MCF 10A (cell line): Measurements from ENCODE around the gene AKAP13. TPM values are rescaled to one million over a fixed set of nuclear protein-coding genes. Genes with fewer than 3 reads are reported as not detected.

ENCODE experiments used
- BruUV-seq: library from RNA; stranded (reverse); fragments of 400-500 nt; replicated peaks from 2 replicates; lab custom pipeline; 2021; lab: Mats Ljungman, UMichigan
- CTCF ChIA-PET: fragments of 300-600 bp; sonication (Branson Sonifier 250); formaldehyde crosslinking; extraction: SDS; loops from one replicate; lab custom pipeline; 2021; ENCODE audit warnings: antibody characterized with exemption, inconsistent platforms; lab: Yijun Ruan, JAX
- POLR2A ChIA-PET: fragments of 300-600, 350-650 bp; sonication (Branson Sonifier 250); formaldehyde crosslinking; extraction: SDS; loops from one replicate; lab custom pipeline; 2020; ENCODE audit warnings: antibody characterized with exemption, inconsistent platforms; lab: Yijun Ruan, JAX
- DNase-seq: peaks from one replicate; pipeline ENCODE4 v3.0.0-alpha.2; 2018; ENCODE audit not compliant: unreplicated experiment
- H3K27ac Mint-ChIP-seq: one replicate; pipeline ENCODE4 v1.8.0; 2022; ENCODE audit warnings: mild to moderate bottlenecking, low read depth, mixed read lengths; ENCODE audit not compliant: unreplicated experiment
- H3K27me3 Mint-ChIP-seq: one replicate; pipeline ENCODE4 v1.8.0; 2022; ENCODE audit warnings: mixed read lengths; ENCODE audit not compliant: insufficient read depth, unreplicated experiment
- H3K36me3 Mint-ChIP-seq: one replicate; pipeline ENCODE4 v1.8.0; 2022; ENCODE audit warnings: mild to moderate bottlenecking, moderate library complexity, mixed read lengths; ENCODE audit not compliant: insufficient read depth, unreplicated experiment
- H3K4me1 Mint-ChIP-seq: one replicate; pipeline ENCODE4 v1.8.0; 2022; ENCODE audit warnings: mixed read lengths; ENCODE audit not compliant: insufficient read depth, unreplicated experiment
- H3K4me3 Mint-ChIP-seq: one replicate; pipeline ENCODE4 v1.8.0; 2022; ENCODE audit warnings: mild to moderate bottlenecking, moderate library complexity, mixed read lengths; ENCODE audit not compliant: unreplicated experiment
- H3K9me3 Mint-ChIP-seq: one replicate; pipeline ENCODE4 v1.8.0; 2022; ENCODE audit warnings: mixed read lengths; ENCODE audit not compliant: unreplicated experiment
- CTCF ChIP-seq: fragments of 200-600 bp; IDR thresholded peaks from one replicate; pipeline ENCODE4 v1.8.0; 2022; ENCODE audit warnings: antibody characterized with exemption, mild to moderate bottlenecking; ENCODE audit not compliant: unreplicated experiment
- intact Hi-C: fragments of 100-400 bp; cut with micrococcal nuclease; formaldehyde crosslinking; loops from 2 replicates; pipeline ENCODE4 v1.14.1; 2022
- total RNA-seq: library from RNA; stranded (reverse); gene quantifications from 2 replicates; pipeline ENCODE4 v1.2.3, GENCODE V29; 2022

Gene AKAP13
- total RNA-seq, 1 experiment from 2014 or later, result 65.7 TPM

- BruUV-seq, result no TSS peak
- DNase-seq, result no peak
- ChIA-PET POLR2A (no interaction called here), CTCF (interaction anchor here (0.7 kb wide), 2 partner anchors 19 to 20 kb away, joined by 3 read pairs; no protein-coding TSS in a partner anchor)
- intact Hi-C loops, result no loop called here
- H3K4me3 Mint-ChIP-seq, result no peak overlapping the region
- no peak for TF ChIP-seq CTCF
- H3K9me3 Mint-ChIP-seq, result no peaks in the 10 kb centered on the region
- H3K36me3 Mint-ChIP-seq, result no peaks in the 10 kb centered on the region
- H3K27ac Mint-ChIP-seq, result no peak overlapping the region
- H3K27me3 Mint-ChIP-seq, result no peaks in the 10 kb centered on the region
- H3K4me1 Mint-ChIP-seq, result peaks cover 15% of the 10 kb centered on the region
These were observed 400.0 kb downstream of the AKAP13 start for GRCh38 chr15:85780225-85780985.

DNA sequence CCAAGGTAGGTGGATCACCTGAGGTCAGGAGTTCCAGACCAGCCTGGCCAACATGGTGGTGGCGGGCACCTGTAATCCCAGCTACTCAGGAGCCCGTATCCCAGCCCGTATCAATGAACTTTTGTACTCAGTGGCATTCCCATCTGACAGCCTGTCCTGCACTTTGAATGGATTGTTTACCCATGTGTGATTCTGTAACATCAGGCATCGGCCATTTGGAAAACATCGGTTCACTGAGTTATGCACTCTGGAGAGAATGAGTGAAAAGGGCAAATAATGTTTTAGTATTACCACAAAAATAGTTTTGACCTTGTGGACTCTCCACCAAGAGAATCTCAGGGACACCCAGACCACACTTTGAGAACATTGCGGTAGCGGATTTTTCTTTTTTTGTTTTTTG is 400.7 kb downstream of the AKAP13 start:
- no peak for TF ChIP-seq CTCF
- ChIA-PET CTCF (interaction anchor here (0.7 kb wide), 1 partner anchor 21 kb away, joined by 3 read pairs; no protein-coding TSS in a partner anchor), POLR2A (interaction anchor here (0.8 kb wide), 1 partner anchor 12 kb away, joined by 4 read pairs; no protein-coding TSS in a partner anchor)
- Mint-ChIP-seq H3K4me3 (no peak overlapping the region), H3K27me3 (no peaks in the 10 kb centered on the region), H3K27ac (no peak overlapping the region), H3K4me1 (peaks cover 22% of the 10 kb centered on the region), H3K9me3 (no peaks in the 10 kb centered on the region), H3K36me3 (no peaks in the 10 kb centered on the region)
- intact Hi-C loops, result no loop called here
- no TSS peak for BruUV-seq
- no peak for DNase-seq

- H3K27me3 Mint-ChIP-seq, result no peaks in the 10 kb centered on the region
- TF ChIP-seq CTCF, result no peak
- no TSS peak for BruUV-seq
- ChIA-PET CTCF (no interaction called here), POLR2A (interaction anchor here (1.1 kb wide), 1 partner anchor 11 kb away, joined by 3 read pairs; no protein-coding TSS in a partner anchor)
- intact Hi-C loops, result no loop called here
- peaks cover 24% of the 10 kb centered on the region for H3K4me1 Mint-ChIP-seq
- H3K36me3 Mint-ChIP-seq, result no peaks in the 10 kb centered on the region
- H3K27ac Mint-ChIP-seq, result no peak overlapping the region
- DNase-seq, result no peak
- no peak overlapping the region for H3K4me3 Mint-ChIP-seq
- no peaks in the 10 kb centered on the region for H3K9me3 Mint-ChIP-seq
These were observed 401.7 kb downstream of the AKAP13 start for GRCh38 chr15:85782064-85782463.
